ENCODE results near the gene HES6.

DNA sequence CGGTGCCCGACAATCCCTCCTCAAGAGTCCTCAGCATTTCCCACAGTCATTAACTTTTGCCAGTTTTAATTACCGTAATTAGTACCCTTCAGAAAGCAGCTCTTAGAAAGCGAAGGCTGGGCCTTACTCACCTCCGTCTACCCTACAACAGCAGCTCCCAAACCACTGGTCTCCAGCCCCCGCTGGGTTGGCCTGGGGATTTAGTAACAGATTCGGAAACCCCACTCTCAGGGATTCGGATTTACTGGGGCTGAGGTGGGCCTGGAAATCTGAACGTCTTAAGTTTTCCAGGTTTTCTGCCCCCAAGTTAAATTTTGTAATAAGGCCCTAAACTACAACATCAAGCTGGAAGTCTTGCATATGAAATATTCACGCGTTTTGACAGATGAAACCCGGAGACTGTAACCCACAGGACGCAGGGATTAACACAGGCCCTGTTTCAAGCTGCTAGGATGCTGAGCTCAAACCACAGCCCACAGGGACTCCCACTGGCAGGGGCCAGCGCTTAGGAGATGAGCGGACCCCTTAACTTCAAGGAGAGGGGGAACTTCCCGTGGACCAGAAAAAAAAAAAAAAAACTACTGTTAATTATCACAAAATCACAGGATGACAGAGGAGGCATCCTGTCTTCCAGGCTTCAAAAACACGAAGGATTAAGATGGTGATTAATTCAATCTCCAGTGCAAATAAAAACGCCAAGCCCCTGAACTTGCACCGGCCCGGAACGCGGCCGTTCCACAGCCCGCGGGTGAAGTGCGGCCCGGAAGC, 37.3 kb downstream of the HES6 start:
- TF ChIP-seq, protein P1, sequence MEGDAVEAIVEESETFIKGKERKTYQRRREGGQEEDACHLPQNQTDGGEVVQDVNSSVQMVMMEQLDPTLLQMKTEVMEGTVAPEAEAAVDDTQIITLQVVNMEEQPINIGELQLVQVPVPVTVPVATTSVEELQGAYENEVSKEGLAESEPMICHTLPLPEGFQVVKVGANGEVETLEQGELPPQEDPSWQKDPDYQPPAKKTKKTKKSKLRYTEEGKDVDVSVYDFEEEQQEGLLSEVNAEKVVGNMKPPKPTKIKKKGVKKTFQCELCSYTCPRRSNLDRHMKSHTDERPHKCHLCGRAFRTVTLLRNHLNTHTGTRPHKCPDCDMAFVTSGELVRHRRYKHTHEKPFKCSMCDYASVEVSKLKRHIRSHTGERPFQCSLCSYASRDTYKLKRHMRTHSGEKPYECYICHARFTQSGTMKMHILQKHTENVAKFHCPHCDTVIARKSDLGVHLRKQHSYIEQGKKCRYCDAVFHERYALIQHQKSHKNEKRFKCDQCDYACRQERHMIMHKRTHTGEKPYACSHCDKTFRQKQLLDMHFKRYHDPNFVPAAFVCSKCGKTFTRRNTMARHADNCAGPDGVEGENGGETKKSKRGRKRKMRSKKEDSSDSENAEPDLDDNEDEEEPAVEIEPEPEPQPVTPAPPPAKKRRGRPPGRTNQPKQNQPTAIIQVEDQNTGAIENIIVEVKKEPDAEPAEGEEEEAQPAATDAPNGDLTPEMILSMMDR (conservative IDR thresholded peaks at IDR 0.05) = no peak
- no peak for TF ChIP-seq EZH2 (IDR thresholded peaks at IDR 0.05; ENCODE audit: low read depth)
